Fibroblast of peridontal ligament (primary cell): ENCODE measurements around the gene ARMH3.
A peak's percentile ranks its signal among the peaks of the same experiment; 100 is the strongest.
"Not testable (repeated sequence)": the region's sequence is repeated elsewhere in the genome, so short reads cannot be mapped to it uniquely, and the experiment has no call there.

ENCODE experiments used
- DNase-seq: peaks from one replicate; pipeline ENCODE4 v3.0.0-alpha.2; 2010; ENCODE audit errors: extremely low read depth

ARMH3 gene

DNA sequence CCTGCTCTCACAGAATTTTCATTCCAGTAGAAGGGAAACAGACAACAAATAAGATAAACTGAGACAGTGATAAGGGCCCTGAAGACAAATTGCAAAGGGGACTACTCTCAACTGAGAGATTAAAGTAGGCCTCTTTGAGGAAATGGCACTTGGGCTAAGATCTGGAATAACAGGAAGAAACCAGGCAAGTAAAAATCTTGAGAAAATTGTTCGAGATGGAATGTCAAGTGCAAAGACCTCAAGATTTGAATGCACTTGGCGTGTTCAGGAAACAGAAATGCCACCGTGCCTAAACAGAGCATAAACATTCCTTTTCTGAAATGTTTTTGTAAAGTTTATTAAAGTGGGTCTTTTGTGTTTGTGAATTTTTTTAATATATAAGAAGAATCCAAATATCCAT is 10.7 kb downstream of the ARMH3 start:
- no peak for DNase-seq

DNA sequence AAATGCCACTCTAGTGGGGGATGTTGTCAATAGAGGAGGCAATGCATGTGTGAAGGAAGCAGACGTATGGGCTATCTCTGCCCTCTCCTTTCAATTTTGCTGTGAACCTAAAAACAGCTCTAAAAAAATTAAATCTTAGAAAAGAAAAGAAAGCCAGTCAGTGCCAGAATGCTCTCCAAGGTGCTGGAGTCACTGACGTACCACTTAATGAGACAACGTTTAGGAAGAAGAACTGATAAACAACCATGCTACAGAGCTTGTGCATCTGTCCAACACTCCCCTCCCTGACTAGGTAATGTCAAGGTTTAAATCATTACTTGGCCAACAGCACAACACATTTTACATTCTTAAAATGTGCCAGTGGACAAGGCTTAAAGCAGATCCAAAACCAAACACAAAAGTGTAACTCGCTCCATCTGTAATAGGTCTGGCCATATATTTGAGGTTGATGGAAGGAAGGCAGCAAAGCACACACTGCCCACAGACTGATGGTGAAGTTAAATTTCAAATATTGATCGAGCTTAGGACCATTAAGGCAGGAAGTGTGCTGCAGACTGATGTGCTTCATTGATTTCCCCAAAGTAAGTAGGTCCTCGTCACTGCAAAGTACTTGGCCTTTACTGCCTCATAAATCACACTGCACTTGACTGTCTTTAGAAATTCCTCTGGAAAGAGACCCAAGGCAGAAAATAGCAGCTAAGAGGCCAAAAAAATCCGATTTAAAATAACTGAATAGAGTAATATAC is 15.5 kb downstream of the ARMH3 start:
- DNase-seq = no peak

DNA sequence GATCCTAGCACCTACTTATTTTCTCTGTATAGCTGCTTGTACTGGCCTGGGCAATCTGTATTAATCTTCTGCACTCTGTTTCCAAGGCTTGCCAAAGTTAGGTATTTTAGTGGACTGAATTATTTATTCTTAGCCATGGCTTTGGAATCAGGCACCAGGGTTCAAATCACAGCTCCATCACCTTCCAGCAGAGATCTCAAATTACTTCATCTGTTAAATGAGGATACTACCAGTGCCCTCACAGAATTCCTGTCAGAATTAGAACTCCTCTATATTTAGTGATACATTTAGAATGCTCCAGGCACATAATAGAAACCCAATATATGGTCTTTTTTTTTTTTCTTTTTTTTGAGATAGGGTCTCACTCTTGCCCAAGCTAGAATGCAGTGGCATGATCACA is 17.6 kb downstream of the ARMH3 start:
- no peak for DNase-seq

DNA sequence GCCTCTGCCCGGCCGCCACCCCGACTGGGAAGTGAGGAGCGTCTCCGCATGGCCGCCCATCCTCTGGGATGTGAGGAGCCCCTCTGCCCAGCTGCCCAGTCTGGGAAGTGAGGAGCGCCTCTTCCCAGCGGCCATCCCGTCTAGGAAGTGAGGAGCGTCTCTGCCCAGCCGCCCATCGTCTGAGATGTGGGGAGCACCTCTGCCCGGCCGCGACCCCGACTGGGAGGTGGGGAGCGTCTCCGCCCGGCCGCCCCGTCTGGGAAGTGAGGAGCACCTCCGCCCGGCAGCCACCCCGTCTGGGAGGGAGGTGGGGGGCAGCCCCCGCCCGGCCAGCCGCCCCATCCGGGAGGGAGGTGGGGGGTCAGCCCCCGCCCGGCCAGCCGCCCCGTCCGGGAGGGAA is 20.2 kb downstream of the ARMH3 start:
- DNase-seq = not testable (repeated sequence)

DNA sequence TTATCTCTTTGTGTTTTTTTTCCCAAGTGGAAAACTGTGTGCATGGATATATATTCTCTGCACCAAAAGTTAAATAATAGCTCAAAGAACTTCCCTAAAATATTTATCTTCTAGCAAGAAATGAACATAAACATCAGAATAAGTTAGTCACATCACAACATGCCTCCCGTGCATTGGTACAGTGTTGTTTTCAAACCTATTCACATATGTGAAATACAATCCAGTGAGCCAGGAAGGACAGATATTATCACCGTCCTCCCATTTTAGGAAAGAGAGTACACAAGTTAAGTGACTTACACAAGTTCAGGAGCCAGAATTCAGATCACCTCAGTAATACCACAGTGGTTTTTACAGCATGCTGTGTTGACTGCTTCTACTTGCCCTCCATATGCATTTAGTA is 22.2 kb downstream of the ARMH3 start:
- DNase-seq = no peak

DNA sequence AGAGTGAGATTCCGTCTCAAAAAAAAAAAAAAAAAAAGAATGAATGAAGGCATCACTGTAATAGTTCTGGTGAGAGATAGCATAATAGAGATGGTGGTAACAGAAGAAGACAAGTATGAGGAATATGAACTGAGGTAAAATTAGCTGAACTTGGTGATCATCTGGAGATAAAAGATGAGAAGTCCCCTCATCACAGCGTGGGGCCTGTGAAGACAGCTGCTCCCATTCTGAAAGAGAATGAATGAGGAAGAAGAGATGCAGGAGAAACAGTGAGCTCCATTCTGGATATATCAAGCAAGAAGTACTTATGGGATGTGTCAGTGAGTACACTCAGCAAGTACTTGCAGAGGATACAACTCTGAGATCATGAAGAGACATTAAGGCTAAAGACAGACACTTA is 28.7 kb downstream of the ARMH3 start:
- DNase-seq = no peak

DNA sequence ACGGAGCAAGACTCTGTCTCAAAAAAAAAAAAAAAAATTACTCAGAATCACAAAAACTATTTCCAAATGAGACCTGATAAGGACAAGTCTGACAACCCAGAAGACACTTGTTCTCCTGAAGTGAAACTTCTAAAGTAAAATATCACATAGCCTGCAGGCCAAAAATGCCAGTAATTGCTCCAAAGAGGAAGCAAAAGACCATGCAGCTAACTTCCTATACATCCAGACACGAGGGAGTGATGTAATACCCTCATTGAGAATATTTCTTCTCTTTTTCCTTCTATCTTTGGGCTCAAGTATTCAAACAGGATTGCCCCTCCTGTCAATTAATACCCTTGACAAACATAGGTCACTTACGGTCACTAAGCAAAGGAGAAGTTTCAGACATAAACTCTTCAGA is 31.2 kb downstream of the ARMH3 start:
- DNase-seq = no peak

DNA sequence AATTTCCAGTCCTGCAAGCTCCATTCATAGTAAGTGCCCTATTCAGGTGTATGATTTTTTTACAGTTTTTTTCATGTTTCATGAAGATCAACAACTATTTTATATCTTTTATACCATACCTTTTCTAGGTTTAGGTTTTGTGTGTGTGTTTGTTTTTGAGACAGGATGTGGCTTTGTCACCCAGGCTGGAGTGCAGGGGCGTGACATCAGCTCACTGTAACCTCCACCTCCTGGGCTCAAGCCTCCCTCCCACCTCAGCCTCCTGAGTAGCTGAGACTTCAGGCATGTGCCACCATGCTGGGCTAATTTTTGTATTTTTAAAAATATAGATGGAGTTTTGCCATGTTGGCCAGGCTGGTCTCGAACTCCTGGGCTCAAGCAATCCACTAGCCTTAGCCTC is 35.0 kb downstream of the ARMH3 start:
- no peak for DNase-seq

DNA sequence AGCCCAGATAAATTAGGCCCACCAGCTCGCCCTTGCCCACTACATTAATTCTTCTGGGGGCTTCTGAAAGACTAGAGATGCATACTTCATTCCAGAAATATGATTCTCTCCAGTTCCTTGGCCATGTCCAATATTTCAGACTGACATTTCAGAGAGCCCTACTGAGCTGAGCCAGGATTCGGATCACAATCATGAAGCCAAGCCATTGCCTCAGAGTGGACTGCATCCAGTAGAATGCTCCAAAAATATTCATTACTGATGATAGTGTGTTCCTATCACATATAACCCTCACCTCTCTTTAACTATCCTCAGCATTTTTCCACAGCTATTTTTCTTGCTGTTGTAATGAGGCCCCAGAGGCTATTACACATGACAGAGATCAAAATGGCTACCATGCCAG is 38.7 kb downstream of the ARMH3 start:
- DNase-seq = no peak

DNA sequence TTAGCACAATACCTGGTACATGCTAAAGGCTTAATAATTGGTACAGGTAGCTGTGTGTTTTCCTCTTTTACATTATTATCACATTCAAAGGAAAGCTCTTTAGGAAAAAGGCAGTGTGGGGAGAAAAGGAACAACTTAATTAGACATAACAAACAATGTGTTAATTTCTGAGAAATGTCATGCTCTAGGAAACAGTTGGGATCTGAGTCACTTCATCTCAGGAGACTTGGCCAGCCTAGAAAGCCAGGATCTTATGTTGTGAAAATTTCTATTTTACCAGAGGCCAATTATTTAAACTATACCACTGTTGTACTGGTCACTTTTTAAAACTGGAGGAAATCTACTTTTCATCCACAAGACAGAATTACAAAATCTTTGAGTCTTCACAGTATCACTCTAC is 39.6 kb downstream of the ARMH3 start:
- no peak for DNase-seq

DNA sequence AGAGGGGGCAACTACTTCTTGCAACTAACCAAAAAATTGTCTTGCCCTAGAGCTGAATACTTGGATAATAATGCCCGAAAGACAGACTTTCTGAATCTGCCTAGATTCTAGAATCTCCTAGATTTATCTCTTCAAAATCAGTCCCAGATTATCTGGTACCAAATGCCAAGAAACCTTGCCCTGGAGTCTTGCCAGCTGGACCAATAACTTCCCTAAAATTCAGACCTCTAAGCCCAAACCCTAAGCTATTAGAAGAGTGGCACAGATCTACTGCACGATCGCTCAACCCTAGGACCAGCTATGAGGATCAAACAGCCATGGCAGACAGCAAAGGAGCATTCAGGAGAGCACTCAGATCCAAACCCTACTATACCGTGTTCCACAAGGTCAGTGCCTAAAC is 45.0 kb downstream of the ARMH3 start:
- no peak for DNase-seq

DNA sequence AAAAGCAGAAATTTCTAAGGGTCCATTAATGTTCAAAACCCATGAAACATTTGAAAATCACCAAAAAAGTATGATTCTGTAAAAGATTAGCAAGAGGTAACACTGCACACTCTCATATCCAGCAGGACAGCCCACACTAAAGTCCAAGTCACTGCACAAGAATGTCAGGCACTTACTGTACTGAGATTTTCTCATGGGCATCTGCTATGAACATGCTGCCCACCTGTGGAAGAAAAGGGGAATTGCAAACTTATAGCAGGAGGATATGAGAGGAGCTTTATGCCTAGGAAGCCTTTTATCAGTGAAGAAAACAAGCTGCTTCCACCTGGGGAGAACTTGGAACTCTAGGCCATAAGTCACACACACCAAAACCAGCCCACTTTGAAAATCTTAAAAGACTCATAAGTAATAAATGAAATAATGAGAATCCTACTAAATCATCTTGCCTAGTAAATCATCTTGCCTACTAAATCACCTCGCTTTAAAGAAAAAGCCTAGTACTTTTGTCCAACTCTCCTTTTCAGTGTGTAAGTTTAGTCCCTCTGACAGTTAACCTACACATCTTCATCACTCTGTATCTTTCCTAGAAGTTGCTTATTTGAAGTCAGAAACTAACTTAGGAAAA is 46.1 kb downstream of the ARMH3 start:
- peak; percentile 95 for DNase-seq

DNA sequence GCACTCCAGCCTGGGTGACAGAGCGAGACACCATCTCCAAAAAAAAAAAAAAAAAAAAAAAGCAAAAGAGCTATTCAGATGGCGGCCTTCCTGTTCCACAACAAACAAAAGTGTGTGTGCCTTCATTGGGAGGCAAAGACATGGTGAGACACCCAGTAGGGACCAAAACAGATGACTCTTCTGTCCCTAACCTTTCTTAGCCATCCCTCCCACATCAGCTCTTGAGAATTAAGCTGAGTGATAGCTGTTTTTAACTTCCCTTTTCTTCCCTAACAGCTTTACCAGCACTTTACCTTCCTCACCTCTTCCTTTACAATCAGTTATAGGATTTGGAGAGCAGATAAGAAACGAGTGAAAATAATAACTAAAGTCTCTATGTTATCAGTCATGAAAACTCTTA is 48.2 kb downstream of the ARMH3 start:
- DNase-seq = no peak

DNA sequence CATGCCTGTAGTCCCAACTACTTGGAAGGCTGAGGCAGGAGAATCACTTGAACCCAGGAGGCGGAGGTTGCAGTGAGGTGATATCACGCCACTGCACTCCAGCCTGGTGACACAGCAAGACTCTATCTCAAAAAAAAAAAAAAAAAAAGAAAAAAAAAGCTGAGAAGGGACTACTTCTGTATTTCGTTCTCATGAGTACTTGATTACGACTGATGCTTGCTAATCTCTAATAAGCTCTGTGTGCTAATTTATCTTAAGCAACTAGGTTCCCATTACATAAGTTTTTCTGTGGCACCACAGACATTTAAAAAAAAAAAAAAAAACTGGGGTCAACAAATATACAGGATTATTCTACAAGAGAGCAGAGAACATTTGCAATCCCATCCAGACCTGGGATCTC is 48.9 kb downstream of the ARMH3 start:
- DNase-seq = not testable (repeated sequence)

DNA sequence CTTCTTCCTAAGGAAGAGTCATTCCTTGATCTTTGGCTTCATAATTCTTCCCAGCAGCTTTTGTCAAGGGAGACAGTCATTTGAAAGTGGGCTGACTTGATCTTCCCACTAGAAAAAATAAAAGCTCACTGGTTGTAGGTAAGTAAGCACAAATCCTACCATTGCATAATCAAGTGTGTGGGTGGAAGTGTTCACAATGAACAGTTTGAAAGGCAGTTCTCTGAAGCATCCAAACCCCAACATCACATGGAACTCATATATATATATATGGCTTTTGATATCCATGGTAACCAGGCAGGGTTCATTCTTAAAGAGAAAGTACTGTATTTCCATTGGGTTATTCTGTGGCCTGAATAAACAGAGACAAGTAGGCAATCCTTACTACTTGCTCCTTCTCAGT is 51.6 kb downstream of the ARMH3 start:
- DNase-seq = peak; percentile 29

DNA sequence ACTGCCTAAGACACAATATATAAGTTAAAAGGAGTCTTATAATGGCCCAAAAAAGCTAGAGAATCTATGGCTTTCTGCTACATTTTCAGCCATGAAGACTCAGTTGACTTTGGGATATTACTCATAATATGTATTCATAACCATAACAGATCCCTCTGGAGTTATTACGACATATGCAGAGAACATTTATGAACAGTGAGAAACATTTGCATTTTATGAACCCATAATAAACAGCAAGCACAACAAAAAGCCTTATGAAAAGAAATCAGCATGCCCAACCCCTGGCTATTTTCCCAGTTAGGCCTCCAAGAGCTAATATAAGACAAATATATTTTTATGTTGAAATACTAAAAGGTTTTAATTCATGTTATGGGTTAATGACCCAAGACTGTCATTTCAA is 52.4 kb downstream of the ARMH3 start:
- DNase-seq = peak; percentile 35

DNA sequence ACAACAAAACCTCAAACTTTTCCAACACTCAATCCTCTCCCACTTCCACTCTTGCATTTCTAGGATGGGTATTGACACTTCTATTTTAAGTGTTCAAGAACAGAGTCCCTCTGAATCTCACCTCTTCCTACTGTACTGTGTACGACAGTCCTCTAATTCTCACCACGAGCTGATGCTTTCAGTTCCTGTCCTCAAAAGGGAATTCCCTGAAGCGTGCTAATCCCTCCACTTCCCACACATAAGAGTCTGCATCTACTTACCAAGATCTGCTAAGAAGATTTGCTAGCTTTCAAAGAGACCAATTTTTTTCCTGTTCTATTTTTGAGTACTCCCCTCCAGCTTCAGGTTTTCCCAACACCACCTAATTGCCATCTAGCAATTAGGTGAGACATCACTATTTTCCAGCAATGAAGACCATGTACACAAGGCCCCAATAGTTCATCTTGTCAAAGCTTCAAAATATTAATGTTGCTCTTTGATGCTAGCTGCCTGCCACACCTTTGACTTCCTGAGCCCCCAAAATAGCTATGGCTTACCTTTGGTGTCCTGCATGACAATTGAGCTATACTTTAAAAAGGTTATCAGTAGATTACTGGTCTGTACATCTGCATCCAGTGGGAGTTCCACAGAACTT is 54.4 kb downstream of the ARMH3 start:
- DNase-seq = no peak

DNA sequence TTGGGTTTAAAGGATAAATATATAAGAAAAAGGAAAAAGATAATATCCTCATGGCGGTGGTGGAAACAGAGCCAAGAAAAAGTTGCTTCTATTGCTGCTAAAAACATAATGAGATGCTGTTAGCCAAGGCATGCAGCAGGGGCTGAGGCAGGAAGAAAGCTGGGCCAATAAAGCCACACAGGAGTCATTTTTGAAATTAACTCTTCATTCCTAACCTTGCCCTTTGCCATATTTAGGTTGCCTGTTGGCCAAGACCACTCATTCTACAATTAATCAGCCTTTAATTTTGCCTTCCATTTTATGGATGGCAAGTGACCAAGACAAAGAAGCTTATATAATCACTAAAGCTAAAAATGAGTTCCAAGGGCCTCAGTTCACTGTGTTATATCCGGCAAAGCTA is 58.2 kb downstream of the ARMH3 start:
- DNase-seq = no peak

DNA sequence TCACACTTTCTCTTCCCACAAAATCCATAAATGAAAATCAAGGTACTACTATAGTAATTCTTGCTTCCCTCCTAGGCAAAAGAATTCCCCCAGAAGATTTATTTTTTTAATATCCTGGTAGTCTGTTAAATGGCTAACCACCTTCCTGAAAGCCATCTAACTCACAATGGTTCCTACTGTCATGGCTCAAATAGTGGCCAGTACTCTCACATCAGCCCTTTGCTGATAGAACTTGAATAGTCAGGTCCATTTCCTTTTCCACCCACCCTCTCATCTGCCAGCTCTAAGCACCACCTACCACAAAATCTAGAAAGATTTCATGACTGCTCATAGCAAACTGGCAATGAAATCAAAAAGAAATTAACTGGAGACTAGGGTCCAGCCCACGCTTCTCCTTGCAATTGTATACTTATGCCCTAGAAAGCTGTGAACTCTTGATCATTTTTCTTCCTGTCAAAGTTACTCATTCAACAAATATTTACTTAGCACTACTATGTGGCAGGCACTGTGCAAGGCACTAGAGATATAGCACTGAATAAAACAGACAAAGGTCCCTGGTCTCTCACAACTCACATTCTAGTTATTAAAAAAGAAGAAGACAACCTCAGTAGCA is 60.4 kb downstream of the ARMH3 start:
- DNase-seq = no peak

DNA sequence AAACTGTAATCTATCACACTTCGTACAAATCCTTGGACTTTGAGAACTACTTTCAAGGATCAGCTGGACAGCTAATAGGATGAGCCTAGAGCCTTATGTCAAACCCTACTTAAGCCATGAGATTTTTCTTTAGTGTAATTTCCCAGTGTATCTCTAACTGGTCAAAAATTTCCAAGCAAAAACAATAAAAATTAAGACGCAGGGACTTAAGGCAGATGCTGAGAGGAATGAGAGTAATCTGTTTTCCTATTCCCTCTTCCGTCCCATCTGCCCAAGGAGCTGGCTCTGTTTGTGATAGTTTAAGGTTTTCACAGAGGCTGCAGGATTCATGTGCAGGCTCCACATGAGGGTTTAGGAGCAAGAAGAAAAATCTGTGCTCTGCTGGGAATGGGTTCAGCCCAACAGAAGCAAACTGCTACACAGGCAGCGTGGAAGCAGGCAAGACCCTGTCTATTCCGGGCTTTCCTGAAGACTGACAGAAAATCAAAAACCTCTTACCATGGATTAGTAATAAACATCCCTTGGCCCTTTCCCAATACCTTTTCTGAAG is 62.2 kb downstream of the ARMH3 start:
- no peak for DNase-seq

DNA sequence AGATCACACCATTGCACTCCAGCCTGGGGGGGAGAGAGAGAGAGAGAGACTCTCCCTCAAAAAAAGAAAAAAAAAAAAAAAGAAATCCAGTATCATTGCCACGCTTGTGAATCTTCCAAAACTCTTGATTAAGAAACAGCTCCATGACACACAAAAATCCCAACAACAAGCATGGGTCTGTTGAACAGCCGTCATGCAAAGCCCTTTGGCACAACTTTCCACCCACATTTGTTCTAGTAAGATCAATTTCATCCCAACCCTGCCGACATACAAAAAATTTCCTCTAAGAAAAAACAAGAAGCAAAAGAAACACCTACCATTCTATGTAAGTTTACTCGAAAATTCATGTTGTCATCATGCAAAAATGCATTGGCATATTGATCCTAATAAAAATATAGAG is 62.8 kb downstream of the ARMH3 start:
- no peak for DNase-seq

DNA sequence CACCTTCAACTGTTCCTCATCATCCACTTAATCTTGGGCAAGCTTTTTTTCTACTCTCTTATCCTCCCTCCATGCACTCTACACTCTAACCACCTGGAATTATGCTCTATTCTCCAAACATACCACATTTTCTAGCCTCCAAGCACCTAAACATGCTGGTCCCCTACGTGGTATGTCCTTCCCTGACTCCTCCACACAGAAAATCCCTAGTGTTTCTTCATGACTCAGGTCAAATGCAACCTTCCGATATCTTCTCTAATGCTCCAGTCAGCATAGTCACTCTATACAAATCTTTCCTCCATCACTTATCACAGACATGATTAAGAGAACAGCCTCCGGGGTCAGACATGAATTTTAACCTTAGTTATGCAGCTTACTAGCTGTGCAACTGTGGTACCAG is 68.8 kb downstream of the ARMH3 start:
- DNase-seq = no peak

DNA sequence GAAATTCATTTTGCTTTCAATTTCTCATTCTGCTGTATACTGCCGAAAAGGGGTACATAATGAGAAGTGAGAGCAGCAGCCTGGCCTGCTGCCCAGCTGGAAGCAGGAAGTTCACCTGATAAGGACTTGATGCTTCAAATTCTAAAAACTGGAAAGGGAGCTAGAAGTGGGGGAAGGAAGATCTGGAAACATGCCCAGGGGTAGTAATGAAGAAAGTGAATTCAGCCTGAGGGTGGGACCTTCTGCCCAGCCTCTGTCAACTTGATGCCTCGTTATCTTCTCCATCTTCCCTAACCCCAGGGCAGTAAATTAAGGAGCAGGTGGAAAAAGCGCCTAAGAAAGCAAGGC is 69.4 kb downstream of the ARMH3 start:
- no peak for DNase-seq
